WTC11 (cell line): ENCODE results near the gene ABI3. TPM values are rescaled to one million over a fixed set of nuclear protein-coding genes. Genes with fewer than 3 reads are reported as not detected.

Experiments used
- ATAC-seq: fragments of 200-7000 bp; cut with Tn5 transposase; 2 replicates; pipeline ENCODE4 v1.10.0; 2021; ENCODE audit warnings: mild to moderate bottlenecking, moderate library complexity
- CTCF ChIA-PET: fragments of 300-600 bp; sonication (Branson Sonifier 250); formaldehyde crosslinking; loops from one replicate; lab custom pipeline; 2021; ENCODE audit warnings: antibody characterized with exemption; lab: Charles Lee
- POLR2A ChIA-PET: fragments of 350-600 bp; sonication (Branson Sonifier 250); formaldehyde crosslinking; loops from one replicate; lab custom pipeline; 2021; ENCODE audit warnings: antibody characterized with exemption; lab: Charles Lee
- DNase-seq: peaks from one replicate; pipeline ENCODE4 v3.0.0; 2021; ENCODE audit warnings: low spot score
- H3K27ac Mint-ChIP-seq: 2 replicates; pipeline ENCODE4 v1.8.0; 2021; ENCODE audit warnings: mixed read lengths
- H3K27me3 Mint-ChIP-seq: 2 replicates; pipeline ENCODE4 v1.8.0; 2021; ENCODE audit warnings: low read depth, mild to moderate bottlenecking, moderate library complexity, mixed read lengths
- H3K36me3 Mint-ChIP-seq: 2 replicates; pipeline ENCODE4 v1.8.0; 2021; ENCODE audit warnings: mixed read lengths
- H3K4me1 Mint-ChIP-seq: 2 replicates; pipeline ENCODE4 v1.8.0; 2022; ENCODE audit warnings: mixed read lengths
- H3K4me3 Mint-ChIP-seq: 2 replicates; pipeline ENCODE4 v1.8.0; 2021; ENCODE audit warnings: mild to moderate bottlenecking, moderate library complexity, mixed read lengths
- H3K9me3 Mint-ChIP-seq: 2 replicates; pipeline ENCODE4 v1.8.0; 2021; ENCODE audit warnings: mixed read lengths
- CREM ChIP-seq: sonication (generic); formaldehyde crosslinking; IDR thresholded peaks from 2 replicates; pipeline ENCODE4 v1.8.1; 2022; ENCODE audit warnings: mild to moderate bottlenecking, missing genetic modification reagents, moderate library complexity
- GABPB1 ChIP-seq: sonication (generic); formaldehyde crosslinking; IDR thresholded peaks from 2 replicates; pipeline ENCODE4 v1.8.1; 2023; ENCODE audit warnings: mild to moderate bottlenecking, missing genetic modification reagents
- JAZF1 ChIP-seq: fragments of 250-450 bp; sonication (Bioruptor Pico); IDR thresholded peaks from 2 replicates; pipeline ENCODE4 v1.9.0; 2021; ENCODE audit warnings: moderate library complexity, mild to moderate bottlenecking, inconsistent platforms
- JUN ChIP-seq: sonication (generic); formaldehyde crosslinking; IDR thresholded peaks from 2 replicates; pipeline ENCODE4 v1.8.0; 2023; ENCODE audit warnings: mild to moderate bottlenecking, missing genetic modification reagents
- NR1H2 ChIP-seq: sonication (generic); formaldehyde crosslinking; IDR thresholded peaks from 2 replicates; pipeline ENCODE4 v1.9.0; 2021; ENCODE audit warnings: mild to moderate bottlenecking, moderate library complexity, missing genetic modification reagents
- NR3C1 ChIP-seq: sonication (generic); formaldehyde crosslinking; conservative IDR thresholded peaks from 2 replicates; pipeline ENCODE4 v1.8.1; 2023; ENCODE audit warnings: low read depth, mild to moderate bottlenecking, missing genetic modification reagents
- OVOL2 ChIP-seq: fragments of 250-450 bp; sonication (Bioruptor Pico); IDR thresholded peaks from 2 replicates; pipeline ENCODE4 v1.9.0; 2021; ENCODE audit warnings: mild to moderate bottlenecking, borderline replicate concordance
- SOX15 ChIP-seq: fragments of 250-450 bp; sonication (Bioruptor Pico); IDR thresholded peaks from 2 replicates; pipeline ENCODE4 v1.9.0; 2021; ENCODE audit warnings: mild to moderate bottlenecking
- TEAD1 ChIP-seq: sonication (generic); formaldehyde crosslinking; IDR thresholded peaks from 2 replicates; pipeline ENCODE4 v1.8.0; 2022; ENCODE audit warnings: mild to moderate bottlenecking, missing genetic modification reagents
- USF1 ChIP-seq: sonication (generic); formaldehyde crosslinking; IDR thresholded peaks from 2 replicates; pipeline ENCODE4 v1.8.0; 2022; ENCODE audit warnings: mild to moderate bottlenecking, missing genetic modification reagents
- USF2 ChIP-seq: sonication (generic); formaldehyde crosslinking; IDR thresholded peaks from 2 replicates; pipeline ENCODE4 v1.8.1; 2023; ENCODE audit warnings: mild to moderate bottlenecking, missing genetic modification reagents, moderate library complexity
- ZMAT4 ChIP-seq: fragments of 250-450 bp; sonication (Bioruptor Pico); IDR thresholded peaks from 2 replicates; pipeline ENCODE4 v1.9.0; 2021; ENCODE audit warnings: mild to moderate bottlenecking
- ZNF425 ChIP-seq: fragments of 250-450 bp; sonication (Bioruptor Pico); conservative IDR thresholded peaks from 2 replicates; pipeline ENCODE4 v1.9.0; 2021; ENCODE audit warnings: mild to moderate bottlenecking
- total RNA-seq: library from RNA; stranded (reverse); gene quantifications from 3 replicates; pipeline ENCODE4 v1.2.3, GENCODE V29; 2021
- TF ChIP-seq, protein P1 (sequence below): sonication (generic); formaldehyde crosslinking; IDR thresholded peaks from 2 replicates; pipeline ENCODE4 v1.8.1; 2022; ENCODE audit warnings: missing genetic modification reagents, borderline replicate concordance
- TF ChIP-seq, protein P2 (sequence below): sonication (generic); formaldehyde crosslinking; IDR thresholded peaks from 2 replicates; pipeline ENCODE4 v1.8.0; 2023; ENCODE audit warnings: mild to moderate bottlenecking, missing genetic modification reagents
- TF ChIP-seq, protein P3 (sequence below): fragments of 250-450 bp; sonication (Bioruptor Pico); IDR thresholded peaks from 2 replicates; pipeline ENCODE4 v1.9.0; 2021; ENCODE audit warnings: mild to moderate bottlenecking, borderline replicate concordance
- TF ChIP-seq, protein P4 (sequence below): sonication (generic); formaldehyde crosslinking; IDR thresholded peaks from 2 replicates; pipeline ENCODE4 v1.8.0; 2022; ENCODE audit warnings: missing genetic modification reagents
- TF ChIP-seq, protein P5 (sequence below): sonication (generic); formaldehyde crosslinking; IDR thresholded peaks from 2 replicates; pipeline ENCODE4 v1.8.1; 2022; ENCODE audit warnings: mild to moderate bottlenecking, missing genetic modification reagents, moderate library complexity, borderline replicate concordance

Gene ABI3
- total RNA-seq, 1 experiment from 2014 or later = 1.5 TPM

DNA sequence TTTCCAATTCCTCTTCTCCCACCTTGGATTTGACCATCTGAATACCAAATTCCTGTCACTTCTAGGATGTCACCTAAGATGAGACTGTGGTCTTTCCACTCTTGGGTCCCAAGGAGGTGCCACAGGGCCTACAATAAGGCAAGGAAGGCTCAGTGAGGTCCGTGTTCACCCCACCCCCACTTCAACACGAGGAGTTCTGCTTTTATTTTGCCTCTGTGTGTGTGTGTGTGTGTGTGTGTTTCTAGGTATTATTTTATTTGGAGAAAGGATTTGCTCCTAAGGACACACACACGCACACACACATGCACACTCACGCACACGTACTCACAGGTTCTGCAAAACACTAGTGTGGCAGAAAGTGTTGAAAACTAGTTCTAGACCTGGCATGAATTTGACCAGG, 44.6 kb downstream of the ABI3 start (continued):
- TF ChIP-seq, protein P1, sequence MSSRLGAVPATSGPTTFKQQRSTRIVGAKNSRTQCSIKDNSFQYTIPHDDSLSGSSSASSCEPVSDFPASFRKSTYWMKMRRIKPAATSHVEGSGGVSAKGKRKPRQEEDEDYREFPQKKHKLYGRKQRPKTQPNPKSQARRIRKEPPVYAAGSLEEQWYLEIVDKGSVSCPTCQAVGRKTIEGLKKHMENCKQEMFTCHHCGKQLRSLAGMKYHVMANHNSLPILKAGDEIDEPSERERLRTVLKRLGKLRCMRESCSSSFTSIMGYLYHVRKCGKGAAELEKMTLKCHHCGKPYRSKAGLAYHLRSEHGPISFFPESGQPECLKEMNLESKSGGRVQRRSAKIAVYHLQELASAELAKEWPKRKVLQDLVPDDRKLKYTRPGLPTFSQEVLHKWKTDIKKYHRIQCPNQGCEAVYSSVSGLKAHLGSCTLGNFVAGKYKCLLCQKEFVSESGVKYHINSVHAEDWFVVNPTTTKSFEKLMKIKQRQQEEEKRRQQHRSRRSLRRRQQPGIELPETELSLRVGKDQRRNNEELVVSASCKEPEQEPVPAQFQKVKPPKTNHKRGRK (CRISPR knock-in tag) = no peak

GRCh38 chr17:49258394-49258793, 47.9 kb downstream of the ABI3 start:
- H3K27me3 Mint-ChIP-seq = peaks cover 27% of the 10 kb centered on the region
- no peaks in the 10 kb centered on the region for H3K36me3 Mint-ChIP-seq
- no peaks in the 10 kb centered on the region for H3K9me3 Mint-ChIP-seq
- DNase-seq (no peak), ATAC-seq (no peak)
- CTCF ChIA-PET = interaction anchor here (2.6 kb wide), 1 partner anchor 18 kb away, joined by 19 read pairs; no protein-coding TSS in a partner anchor
- TF ChIP-seq ZNF425 (no peak), TEAD1 (CRISPR knock-in tag) (no peak), NR3C1 (CRISPR knock-in tag) (no peak), NR1H2 (CRISPR knock-in tag) (no peak), OVOL2 (no peak), USF1 (CRISPR knock-in tag) (no peak), GABPB1 (CRISPR knock-in tag) (no peak), ZMAT4 (CRISPR knock-in tag) (no peak), SOX15 (CRISPR knock-in tag) (no peak), CREM (CRISPR knock-in tag) (no peak), USF2 (CRISPR knock-in tag) (no peak), JUN (no peak), JAZF1 (no peak)
- TF ChIP-seq, protein P2, sequence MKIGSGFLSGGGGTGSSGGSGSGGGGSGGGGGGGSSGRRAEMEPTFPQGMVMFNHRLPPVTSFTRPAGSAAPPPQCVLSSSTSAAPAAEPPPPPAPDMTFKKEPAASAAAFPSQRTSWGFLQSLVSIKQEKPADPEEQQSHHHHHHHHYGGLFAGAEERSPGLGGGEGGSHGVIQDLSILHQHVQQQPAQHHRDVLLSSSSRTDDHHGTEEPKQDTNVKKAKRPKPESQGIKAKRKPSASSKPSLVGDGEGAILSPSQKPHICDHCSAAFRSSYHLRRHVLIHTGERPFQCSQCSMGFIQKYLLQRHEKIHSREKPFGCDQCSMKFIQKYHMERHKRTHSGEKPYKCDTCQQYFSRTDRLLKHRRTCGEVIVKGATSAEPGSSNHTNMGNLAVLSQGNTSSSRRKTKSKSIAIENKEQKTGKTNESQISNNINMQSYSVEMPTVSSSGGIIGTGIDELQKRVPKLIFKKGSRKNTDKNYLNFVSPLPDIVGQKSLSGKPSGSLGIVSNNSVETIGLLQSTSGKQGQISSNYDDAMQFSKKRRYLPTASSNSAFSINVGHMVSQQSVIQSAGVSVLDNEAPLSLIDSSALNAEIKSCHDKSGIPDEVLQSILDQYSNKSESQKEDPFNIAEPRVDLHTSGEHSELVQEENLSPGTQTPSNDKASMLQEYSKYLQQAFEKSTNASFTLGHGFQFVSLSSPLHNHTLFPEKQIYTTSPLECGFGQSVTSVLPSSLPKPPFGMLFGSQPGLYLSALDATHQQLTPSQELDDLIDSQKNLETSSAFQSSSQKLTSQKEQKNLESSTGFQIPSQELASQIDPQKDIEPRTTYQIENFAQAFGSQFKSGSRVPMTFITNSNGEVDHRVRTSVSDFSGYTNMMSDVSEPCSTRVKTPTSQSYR = no peak
- TF ChIP-seq, protein P3, sequence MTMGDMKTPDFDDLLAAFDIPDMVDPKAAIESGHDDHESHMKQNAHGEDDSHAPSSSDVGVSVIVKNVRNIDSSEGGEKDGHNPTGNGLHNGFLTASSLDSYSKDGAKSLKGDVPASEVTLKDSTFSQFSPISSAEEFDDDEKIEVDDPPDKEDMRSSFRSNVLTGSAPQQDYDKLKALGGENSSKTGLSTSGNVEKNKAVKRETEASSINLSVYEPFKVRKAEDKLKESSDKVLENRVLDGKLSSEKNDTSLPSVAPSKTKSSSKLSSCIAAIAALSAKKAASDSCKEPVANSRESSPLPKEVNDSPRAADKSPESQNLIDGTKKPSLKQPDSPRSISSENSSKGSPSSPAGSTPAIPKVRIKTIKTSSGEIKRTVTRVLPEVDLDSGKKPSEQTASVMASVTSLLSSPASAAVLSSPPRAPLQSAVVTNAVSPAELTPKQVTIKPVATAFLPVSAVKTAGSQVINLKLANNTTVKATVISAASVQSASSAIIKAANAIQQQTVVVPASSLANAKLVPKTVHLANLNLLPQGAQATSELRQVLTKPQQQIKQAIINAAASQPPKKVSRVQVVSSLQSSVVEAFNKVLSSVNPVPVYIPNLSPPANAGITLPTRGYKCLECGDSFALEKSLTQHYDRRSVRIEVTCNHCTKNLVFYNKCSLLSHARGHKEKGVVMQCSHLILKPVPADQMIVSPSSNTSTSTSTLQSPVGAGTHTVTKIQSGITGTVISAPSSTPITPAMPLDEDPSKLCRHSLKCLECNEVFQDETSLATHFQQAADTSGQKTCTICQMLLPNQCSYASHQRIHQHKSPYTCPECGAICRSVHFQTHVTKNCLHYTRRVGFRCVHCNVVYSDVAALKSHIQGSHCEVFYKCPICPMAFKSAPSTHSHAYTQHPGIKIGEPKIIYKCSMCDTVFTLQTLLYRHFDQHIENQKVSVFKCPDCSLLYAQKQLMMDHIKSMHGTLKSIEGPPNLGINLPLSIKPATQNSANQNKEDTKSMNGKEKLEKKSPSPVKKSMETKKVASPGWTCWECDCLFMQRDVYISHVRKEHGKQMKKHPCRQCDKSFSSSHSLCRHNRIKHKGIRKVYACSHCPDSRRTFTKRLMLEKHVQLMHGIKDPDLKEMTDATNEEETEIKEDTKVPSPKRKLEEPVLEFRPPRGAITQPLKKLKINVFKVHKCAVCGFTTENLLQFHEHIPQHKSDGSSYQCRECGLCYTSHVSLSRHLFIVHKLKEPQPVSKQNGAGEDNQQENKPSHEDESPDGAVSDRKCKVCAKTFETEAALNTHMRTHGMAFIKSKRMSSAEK (CRISPR knock-in tag) = no peak
- TF ChIP-seq, protein P4, sequence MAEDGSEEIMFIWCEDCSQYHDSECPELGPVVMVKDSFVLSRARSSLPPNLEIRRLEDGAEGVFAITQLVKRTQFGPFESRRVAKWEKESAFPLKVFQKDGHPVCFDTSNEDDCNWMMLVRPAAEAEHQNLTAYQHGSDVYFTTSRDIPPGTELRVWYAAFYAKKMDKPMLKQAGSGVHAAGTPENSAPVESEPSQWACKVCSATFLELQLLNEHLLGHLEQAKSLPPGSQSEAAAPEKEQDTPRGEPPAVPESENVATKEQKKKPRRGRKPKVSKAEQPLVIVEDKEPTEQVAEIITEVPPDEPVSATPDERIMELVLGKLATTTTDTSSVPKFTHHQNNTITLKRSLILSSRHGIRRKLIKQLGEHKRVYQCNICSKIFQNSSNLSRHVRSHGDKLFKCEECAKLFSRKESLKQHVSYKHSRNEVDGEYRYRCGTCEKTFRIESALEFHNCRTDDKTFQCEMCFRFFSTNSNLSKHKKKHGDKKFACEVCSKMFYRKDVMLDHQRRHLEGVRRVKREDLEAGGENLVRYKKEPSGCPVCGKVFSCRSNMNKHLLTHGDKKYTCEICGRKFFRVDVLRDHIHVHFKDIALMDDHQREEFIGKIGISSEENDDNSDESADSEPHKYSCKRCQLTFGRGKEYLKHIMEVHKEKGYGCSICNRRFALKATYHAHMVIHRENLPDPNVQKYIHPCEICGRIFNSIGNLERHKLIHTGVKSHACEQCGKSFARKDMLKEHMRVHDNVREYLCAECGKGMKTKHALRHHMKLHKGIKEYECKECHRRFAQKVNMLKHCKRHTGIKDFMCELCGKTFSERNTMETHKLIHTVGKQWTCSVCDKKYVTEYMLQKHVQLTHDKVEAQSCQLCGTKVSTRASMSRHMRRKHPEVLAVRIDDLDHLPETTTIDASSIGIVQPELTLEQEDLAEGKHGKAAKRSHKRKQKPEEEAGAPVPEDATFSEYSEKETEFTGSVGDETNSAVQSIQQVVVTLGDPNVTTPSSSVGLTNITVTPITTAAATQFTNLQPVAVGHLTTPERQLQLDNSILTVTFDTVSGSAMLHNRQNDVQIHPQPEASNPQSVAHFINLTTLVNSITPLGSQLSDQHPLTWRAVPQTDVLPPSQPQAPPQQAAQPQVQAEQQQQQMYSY (CRISPR knock-in tag) = no peak
- TF ChIP-seq, protein P5, sequence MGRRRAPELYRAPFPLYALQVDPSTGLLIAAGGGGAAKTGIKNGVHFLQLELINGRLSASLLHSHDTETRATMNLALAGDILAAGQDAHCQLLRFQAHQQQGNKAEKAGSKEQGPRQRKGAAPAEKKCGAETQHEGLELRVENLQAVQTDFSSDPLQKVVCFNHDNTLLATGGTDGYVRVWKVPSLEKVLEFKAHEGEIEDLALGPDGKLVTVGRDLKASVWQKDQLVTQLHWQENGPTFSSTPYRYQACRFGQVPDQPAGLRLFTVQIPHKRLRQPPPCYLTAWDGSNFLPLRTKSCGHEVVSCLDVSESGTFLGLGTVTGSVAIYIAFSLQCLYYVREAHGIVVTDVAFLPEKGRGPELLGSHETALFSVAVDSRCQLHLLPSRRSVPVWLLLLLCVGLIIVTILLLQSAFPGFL = no peak
- POLR2A ChIA-PET = no interaction called here
- peaks cover 8% of the 10 kb centered on the region for H3K4me1 Mint-ChIP-seq
- H3K4me3 Mint-ChIP-seq = no peak overlapping the region
- H3K27ac Mint-ChIP-seq = no peak overlapping the region
